ENCODE measurements around the gene OPRD1.

OPRD1 gene

GRCh38 chr1:28905921-28906666 lies 94.1 kb downstream of the OPRD1 start:
- DNase-seq (ENCODE audit: low read depth in 2 of 2): no peak

- no peak for DNase-seq (ENCODE audit: low read depth in 2 of 2)
Measured at GRCh38 chr1:28909198-28909597, 97.2 kb downstream of the OPRD1 start.

GRCh38 chr1:28910379-28911115 lies 98.6 kb downstream of the OPRD1 start:
- DNase-seq (ENCODE audit: low read depth in 2 of 2): no peak

GRCh38 chr1:28913786-28914227 lies 101.8 kb downstream of the OPRD1 start:
- DNase-seq (ENCODE audit: low read depth in 2 of 2): no peak

GRCh38 chr1:28914228-28915030 lies 102.5 kb downstream of the OPRD1 start, which contains the start of gene EPB41:
Gene EPB41 (plus strand): TSS chr1:28914569. CDS start chr1:28987438, 72,869 bp downstream.
- DNase-seq (ENCODE audit: low read depth in 2 of 2): peak; percentile 77 to 88

GRCh38 chr1:28915031-28915895 lies 103.3 kb downstream of the OPRD1 start:
- DNase-seq (ENCODE audit: low read depth in 2 of 2): peak; percentile 10 to 24

GRCh38 chr1:28917757-28918118 lies 105.8 kb downstream of the OPRD1 start:
- DNase-seq (ENCODE audit: low read depth in 2 of 2): no peak

Measured in stimulated activated CD8-positive, alpha-beta memory T cell treated with anti-CD3 and anti-CD28 coated beads, Interleukin-7, amount 100 ng/mL, for 4 hours (primary cell).